Activated gamma-delta T cell (primary cell): ENCODE results near the gene RANBP3.
"Not testable (repeated sequence)": the region's sequence is repeated elsewhere in the genome, so short reads cannot be mapped to it uniquely, and the experiment has no call there.

Source experiments
- DNase-seq: peaks from one replicate; lab custom pipeline; 2025; lab: John Stamatoyannopoulos, UW

RANBP3 gene

DNA sequence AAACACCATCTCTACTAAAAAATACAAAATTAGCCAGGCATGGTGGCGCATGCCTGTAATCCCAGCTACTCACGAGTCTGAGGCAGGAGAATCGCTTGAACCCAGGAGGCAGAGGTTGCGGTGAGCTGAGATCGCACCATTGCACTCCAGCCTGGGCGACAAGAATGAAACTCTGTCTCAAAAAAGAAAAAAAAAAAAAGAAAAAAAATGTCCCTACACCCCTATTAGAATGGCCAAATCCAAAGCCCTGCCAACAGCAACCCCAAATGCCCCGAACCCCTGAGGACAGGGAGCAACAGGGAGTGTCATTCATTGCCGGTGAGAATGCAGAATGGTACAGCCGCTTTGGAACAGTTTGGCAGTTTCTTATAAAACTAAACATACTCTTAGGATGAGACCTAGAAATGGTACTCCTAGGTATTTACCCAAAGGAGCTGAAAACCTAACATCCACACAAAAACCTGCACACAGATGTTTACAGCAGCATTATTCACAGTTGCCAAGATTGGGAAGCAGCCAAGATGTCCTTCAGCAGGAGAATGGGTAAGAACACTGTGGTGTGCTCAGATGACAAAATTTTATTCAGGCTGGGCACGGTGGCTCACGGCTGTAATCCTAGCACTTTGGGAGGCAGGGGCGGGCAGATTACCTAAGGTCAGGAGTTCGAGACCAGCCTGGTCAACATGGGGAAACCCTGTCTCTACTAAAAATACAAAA lies 94.6 kb downstream of the RANBP3 start:
- not testable (repeated sequence) for DNase-seq

DNA sequence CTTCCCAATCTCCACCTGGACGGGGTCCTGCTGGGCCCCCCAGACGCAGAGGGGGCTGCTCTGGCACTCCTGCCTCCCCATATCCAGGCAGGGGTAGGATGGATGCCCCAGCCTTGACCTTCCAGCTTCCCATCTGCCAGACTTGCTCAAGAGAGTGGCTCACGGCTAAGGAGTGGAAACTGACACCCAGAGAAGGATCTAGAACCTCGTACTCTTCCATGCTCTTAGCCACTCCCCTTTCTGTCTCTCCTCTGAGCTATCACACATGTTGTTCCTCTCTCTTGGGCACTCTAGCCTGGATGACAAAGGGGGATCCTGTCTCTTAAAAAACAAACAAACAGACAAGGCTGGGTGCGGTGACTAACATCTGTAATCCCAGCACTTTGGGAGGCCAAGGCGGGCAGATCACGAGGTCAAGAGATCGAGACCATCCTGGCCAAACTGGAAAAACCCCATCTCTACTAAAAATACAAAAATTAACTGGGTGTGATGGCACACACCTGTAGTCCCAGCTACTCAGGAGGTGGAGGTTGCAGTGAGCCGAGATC lies 95.4 kb downstream of the RANBP3 start:
- DNase-seq, result no peak

DNA sequence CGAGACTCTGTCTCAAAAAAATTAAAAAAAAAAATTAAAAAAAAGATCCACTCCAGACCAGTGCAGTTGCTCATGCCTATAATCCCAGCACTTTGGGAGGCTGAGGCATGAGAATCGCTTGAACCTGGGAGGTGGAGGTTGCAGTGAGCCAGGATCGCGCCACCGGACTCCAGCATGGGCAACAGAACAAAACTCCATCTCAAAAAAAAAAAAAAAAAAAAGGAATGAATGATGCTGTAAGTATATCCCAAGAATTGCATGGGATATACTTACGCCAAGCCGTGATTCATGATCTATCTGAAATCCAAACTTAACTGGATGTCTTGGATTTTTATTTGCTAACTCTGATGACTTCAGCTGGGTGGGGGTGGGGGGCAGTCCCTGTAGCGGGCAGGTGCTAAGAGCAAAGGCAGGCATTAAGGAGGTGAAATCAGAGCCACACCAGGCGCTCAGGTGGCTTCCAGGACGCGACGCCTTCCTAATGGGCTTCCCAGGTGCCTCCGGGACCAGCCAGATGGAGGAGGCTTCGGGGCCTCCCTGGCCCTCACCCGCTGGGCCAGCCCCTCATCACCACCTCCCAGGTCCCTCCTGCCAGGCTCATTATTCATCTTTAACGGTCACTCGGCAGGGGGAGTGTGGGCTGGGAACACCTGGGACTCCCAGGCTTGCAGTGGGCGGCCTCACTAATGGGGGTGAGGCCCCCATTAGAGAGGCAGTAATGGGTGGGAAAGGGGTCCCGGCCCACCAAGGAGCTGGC lies 96.2 kb downstream of the RANBP3 start:
- DNase-seq, result no peak

DNA sequence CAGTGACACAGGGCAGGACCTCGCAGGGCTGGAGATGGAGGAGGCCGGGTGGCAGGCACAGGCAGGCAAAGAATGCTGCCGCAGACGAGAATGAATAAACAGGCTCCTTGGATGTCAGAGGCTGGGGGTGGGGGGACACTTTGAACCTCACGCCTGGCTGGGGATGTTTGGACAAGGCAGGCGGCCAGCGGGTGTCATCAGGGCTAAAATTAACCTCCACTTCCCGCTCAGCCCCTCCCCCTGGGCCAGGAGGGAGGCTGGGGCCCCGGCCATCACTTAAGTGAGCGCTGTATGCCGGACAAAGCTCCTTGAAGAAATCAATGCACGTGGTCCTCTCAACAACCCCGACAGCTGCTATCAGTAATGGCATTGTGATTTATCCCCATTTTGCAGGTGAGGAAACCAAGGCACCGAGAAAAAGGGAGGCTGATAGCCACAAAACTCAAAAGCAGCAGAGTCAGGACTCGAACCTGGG lies 97.3 kb downstream of the RANBP3 start:
- no peak for DNase-seq

DNA sequence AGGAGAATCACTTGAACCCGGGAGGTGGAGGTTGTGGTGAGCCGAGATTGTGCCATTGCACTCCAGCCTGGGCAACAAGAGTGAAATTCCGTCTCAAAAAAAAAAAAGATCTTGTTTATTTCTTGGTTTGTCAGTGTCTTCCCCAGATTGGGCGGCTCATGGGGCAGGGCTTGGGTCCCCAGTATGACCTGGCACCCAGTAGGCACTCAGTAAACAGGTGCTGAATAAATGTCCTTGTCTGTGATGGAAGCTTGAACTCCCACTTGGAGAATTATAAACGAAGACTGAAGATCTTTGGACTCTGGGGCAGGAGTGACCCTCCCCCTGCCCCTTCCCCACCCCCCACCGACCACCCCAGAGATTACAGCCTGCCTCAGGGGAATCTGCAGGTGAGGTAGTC lies 97.7 kb downstream of the RANBP3 start:
- no peak for DNase-seq

DNA sequence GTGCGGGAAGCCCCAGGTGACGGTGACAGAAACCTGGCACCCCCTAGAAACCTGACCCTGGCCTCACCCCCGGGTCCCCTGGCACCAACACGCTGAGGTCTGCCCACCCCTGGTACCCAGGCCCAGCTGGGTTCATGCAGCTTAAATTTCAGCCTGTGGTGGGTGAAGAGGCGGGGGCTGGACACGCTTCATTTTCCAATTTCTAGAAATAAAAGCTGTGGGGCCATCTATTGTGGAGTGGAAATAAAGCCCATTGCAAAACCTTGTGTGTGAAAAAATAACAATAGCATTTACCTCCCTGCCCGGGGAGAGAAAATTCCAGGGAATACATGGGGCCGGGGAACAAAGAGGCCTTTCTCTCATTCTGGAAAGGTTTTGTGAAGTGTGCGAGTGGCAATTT lies 100.1 kb downstream of the RANBP3 start:
- no peak for DNase-seq

DNA sequence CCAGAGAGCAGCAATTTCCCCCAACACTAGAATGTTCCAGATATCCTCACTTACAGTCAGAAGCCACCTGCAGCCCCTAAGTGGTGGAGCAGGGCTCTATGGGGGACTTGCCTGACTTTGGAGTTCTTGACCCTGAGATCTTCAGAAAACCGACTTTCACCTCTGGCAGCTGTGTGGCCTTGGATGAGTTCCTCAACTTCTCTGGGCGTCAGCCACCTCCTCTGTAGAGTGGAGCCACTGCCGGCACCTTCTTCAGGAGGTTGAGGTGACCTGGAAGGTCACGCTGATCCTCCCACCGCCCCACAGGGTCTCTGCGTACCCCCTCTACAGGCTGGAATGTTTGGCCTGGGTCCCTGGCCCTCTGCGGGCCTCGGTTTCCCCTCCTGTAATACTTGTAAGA lies 100.5 kb downstream of the RANBP3 start:
- DNase-seq, result no peak

DNA sequence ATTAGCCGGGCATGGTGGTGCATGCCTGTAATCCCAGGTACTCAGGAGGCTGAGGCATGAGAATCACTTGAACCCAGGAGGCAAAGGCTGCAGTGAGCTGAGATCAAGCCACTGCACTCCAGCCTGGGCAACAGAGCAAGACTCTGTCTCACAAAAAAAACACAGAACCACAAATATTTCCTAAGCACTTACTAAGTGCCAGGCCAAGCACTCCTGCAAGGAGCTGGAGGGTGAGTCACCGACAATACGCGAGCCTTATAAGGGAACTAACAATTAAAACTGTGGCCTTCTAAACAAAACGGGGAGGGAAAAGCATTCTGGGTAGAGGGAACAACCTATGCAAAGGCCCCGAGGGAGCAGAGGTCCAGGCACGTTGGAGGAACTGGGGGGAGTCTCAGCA lies 103.4 kb downstream of the RANBP3 start:
- DNase-seq, result not testable (repeated sequence)

DNA sequence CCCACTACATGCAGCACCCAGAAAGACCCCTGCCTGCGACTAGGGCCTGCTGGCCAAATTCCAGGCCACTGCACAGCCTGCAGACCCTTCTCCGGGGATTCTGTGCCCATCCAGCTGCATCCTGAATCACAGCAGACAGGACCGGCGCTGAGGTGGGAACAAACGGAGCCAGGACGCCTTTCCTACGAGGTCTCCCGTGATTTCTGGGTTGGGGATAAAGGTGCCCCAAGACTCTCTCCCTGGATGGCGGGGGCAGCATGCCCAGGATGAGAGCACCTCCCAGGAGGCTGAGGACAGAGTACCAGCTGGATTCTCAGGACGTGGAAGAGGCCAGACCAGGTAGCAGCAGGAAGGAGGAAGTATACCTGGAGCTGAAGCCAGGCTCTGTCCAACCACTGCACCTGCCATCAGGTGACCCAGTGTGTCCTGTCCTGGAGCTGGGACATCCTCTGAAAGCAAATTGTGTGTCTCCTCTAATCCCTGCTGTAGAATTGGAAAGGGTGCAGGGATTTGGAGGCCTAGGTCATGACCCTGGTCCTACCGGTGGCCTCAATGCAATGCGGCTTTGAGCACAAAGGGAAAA lies 104.2 kb downstream of the RANBP3 start:
- DNase-seq, result no peak

DNA sequence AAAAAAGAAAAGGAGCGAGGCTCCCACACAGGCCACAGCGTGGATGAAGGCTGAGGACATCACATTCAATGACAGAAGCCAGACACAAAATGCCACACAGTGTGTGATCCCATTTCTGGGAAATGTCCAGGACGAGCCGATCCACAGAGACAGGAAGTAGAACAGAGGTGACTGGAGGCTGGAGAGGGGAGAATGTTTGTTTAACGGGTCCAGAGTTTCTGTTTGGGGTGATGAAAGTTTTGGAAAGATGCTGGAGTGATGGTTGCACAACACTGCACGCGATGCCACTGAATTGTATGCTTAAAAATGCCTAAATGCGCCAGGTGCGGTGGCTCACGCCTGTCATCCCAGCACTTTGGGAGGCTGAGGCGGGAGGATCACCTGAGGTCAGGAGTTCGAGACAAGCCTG lies 107.0 kb downstream of the RANBP3 start:
- DNase-seq, result no peak

DNA sequence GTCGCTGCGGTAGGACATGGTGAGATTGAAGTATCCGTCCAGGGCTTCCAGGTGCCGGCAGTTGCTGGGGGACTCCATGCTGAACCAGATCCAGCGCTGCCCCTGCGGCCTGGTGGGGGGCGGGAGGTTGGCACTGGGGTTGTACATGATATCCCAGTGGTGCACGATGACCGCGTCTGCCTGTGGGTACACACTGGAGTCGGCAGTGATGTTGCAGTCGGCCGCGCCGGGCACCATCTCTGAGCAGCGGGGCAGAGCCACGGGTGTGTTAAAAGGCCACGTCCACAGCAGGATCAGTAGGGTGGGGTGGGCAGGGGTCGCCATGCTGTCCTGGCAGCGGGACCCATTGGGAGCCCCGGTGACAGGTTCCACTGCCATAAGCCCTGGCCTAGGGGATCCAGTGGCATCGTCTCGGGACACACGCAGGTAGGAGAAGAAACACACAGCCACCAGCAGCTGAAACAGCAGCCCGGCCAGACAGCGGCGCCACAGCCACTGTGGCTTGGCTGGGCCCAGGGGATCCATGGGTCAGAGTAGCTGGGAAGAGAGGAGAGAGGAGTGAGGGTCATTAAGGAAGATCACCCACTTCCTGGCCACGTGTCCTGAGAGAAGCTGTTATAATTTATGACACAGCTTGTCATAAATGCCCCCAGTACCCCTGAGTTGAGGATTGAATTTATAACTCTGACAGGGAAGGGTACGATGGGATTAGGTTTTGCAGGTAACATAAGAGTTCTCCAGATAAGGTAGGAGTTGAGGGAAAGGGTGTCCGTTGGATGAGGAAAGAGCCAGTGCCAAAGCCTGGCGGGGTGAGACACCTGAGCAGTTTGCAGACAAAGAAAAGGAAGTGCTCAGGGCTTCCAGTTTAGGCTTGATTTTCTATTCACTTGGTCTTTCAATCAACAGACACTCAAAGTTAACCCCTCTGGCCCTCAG lies 110.5 kb downstream of the RANBP3 start:
- no peak for DNase-seq
